ENCODE data around the gene SLC24A3.

The SLC24A3 gene

GRCh38 chr20:19338380-19338779 is 125.9 kb downstream of the SLC24A3 start:
- no peaks in the 10 kb centered on the region for H3K36me3 ChIP-seq (ENCODE audit: insufficient read depth, low read length)
- H3K4me3 ChIP-seq (ENCODE audit: low read length, poor library complexity, severe bottlenecking), result no peak overlapping the region
- TF ChIP-seq EZH2phosphoT487 (IDR thresholded peaks at IDR 0.05; ENCODE audit: borderline replicate concordance) (no peak), CTCF (conservative IDR thresholded peaks at IDR 0.05; ENCODE audit: low read length) (no peak)
- no peaks in the 10 kb centered on the region for H3K79me2 ChIP-seq (ENCODE audit: insufficient read depth, low read length)
- no peaks in the 10 kb centered on the region for H3K9me3 ChIP-seq (ENCODE audit: insufficient read depth, low read depth, low read length)
- H2AFZ ChIP-seq (ENCODE audit: low read length), result no peak overlapping the region
- H3K4me2 ChIP-seq (ENCODE audit: low read depth, low read length, poor library complexity, severe bottlenecking), result no peak overlapping the region
- H3K27me3 ChIP-seq (ENCODE audit: insufficient read depth, low read length, poor library complexity, severe bottlenecking), result no peaks in the 10 kb centered on the region
- no peak overlapping the region for H3K9ac ChIP-seq (ENCODE audit: low read depth, low read length, poor library complexity, severe bottlenecking)
- H4K20me1 ChIP-seq (ENCODE audit: insufficient read depth, low read length, poor library complexity, severe bottlenecking), result no peaks in the 10 kb centered on the region
- peaks cover 8% of the 10 kb centered on the region for H3K4me1 ChIP-seq (ENCODE audit: insufficient read depth, low read length, poor library complexity, severe bottlenecking)
- no peaks in the 10 kb centered on the region for H3K9me2 ChIP-seq (replicated peaks; ENCODE audit: low read depth, low read length)
- H3F3A ChIP-seq (ENCODE audit: low read depth), result no peaks in the 10 kb centered on the region

DNA sequence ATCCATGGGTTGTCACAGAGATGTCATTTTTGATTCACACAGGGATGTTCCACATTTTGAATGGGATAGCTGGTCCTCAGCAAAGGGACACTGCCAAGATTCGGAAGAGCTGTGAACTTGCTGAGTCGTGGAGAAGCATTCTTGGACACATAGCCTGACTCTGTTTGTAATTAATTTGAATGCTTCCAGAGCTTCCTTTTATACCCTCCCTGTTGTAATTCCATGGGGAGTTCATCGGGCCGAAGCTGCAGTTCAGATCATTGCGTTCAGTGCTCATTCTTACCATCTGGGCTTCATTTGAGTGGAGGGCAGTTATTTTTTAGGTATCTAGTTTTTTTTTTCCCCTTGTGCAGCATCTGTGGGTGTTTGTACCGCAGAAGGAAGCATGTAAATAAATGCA is 126.5 kb downstream of the SLC24A3 start:
- Histone ChIP-seq H3K4me1 (ENCODE audit: insufficient read depth, low read length, poor library complexity, severe bottlenecking) (peaks cover 8% of the 10 kb centered on the region), H2AFZ (ENCODE audit: low read length) (no peak overlapping the region), H4K20me1 (ENCODE audit: insufficient read depth, low read length, poor library complexity, severe bottlenecking) (no peaks in the 10 kb centered on the region), H3K9ac (ENCODE audit: low read depth, low read length, poor library complexity, severe bottlenecking) (no peak overlapping the region), H3K4me2 (ENCODE audit: low read depth, low read length, poor library complexity, severe bottlenecking) (no peak overlapping the region), H3K79me2 (ENCODE audit: insufficient read depth, low read length) (no peaks in the 10 kb centered on the region), H3K27me3 (ENCODE audit: insufficient read depth, low read length, poor library complexity, severe bottlenecking) (no peaks in the 10 kb centered on the region), H3F3A (ENCODE audit: low read depth) (no peaks in the 10 kb centered on the region), H3K4me3 (ENCODE audit: low read length, poor library complexity, severe bottlenecking) (no peak overlapping the region), H3K9me3 (ENCODE audit: insufficient read depth, low read depth, low read length) (no peaks in the 10 kb centered on the region), H3K36me3 (ENCODE audit: insufficient read depth, low read length) (no peaks in the 10 kb centered on the region), H3K9me2 (replicated peaks; ENCODE audit: low read depth, low read length) (no peaks in the 10 kb centered on the region)
- TF ChIP-seq CTCF (conservative IDR thresholded peaks at IDR 0.05; ENCODE audit: low read length) (no peak), EZH2phosphoT487 (IDR thresholded peaks at IDR 0.05; ENCODE audit: borderline replicate concordance) (no peak)

- no peaks in the 10 kb centered on the region for H3K27me3 ChIP-seq (ENCODE audit: insufficient read depth, low read length, poor library complexity, severe bottlenecking)
- H3F3A ChIP-seq (ENCODE audit: low read depth), result no peaks in the 10 kb centered on the region
Measured at GRCh38 chr20:19341348-19342053, 129.1 kb downstream of the SLC24A3 start.

More at GRCh38 chr20:19341348-19342053, 129.1 kb downstream of the SLC24A3 start:
- Histone ChIP-seq H3K9ac (ENCODE audit: low read depth, low read length, poor library complexity, severe bottlenecking) (no peak overlapping the region), H3K9me3 (ENCODE audit: insufficient read depth, low read depth, low read length) (no peaks in the 10 kb centered on the region), H3K79me2 (ENCODE audit: insufficient read depth, low read length) (no peaks in the 10 kb centered on the region), H3K4me3 (ENCODE audit: low read length, poor library complexity, severe bottlenecking) (no peak overlapping the region), H3K9me2 (replicated peaks; ENCODE audit: low read depth, low read length) (no peaks in the 10 kb centered on the region), H4K20me1 (ENCODE audit: insufficient read depth, low read length, poor library complexity, severe bottlenecking) (no peaks in the 10 kb centered on the region), H3K4me1 (ENCODE audit: insufficient read depth, low read length, poor library complexity, severe bottlenecking) (peaks cover 5% of the 10 kb centered on the region), H3K36me3 (ENCODE audit: insufficient read depth, low read length) (no peaks in the 10 kb centered on the region), H3K4me2 (ENCODE audit: low read depth, low read length, poor library complexity, severe bottlenecking) (no peak overlapping the region), H2AFZ (ENCODE audit: low read length) (no peak overlapping the region)
- no peak for TF ChIP-seq EZH2phosphoT487 (IDR thresholded peaks at IDR 0.05; ENCODE audit: borderline replicate concordance)
- no peak for TF ChIP-seq CTCF (conservative IDR thresholded peaks at IDR 0.05; ENCODE audit: low read length)
